TTC549 (cell line): ENCODE measurements around the gene FBF1.
"Not testable (repeated sequence)": the region's sequence is repeated elsewhere in the genome, so short reads cannot be mapped to it uniquely, and the experiment has no call there.

Experiments used
- FAIRE-seq: peaks from 2 replicates; lab custom pipeline; 2012; peaks lifted over from hg19 to GRCh38; lab: Jason Lieb, UNC

The FBF1 gene

GRCh38 chr17:75875182-75875939 is 65.5 kb downstream of the FBF1 start:
- no peak for FAIRE-seq

GRCh38 chr17:75874323-75875181 is 66.3 kb downstream of the FBF1 start:
- no peak for FAIRE-seq

GRCh38 chr17:75873587-75874322 is 67.1 kb downstream of the FBF1 start:
- no peak for FAIRE-seq

GRCh38 chr17:75872434-75873351 is 68.1 kb downstream of the FBF1 start:
- FAIRE-seq, result no peak

GRCh38 chr17:75870228-75870627 is 70.6 kb downstream of the FBF1 start:
- not testable (repeated sequence) for FAIRE-seq

- no peak for FAIRE-seq
Measured at GRCh38 chr17:75869282-75870141, 71.3 kb downstream of the FBF1 start.

GRCh38 chr17:75868730-75869281 is 72.0 kb downstream of the FBF1 start:
- FAIRE-seq, result not testable (repeated sequence)

GRCh38 chr17:75865404-75866188 is 75.2 kb downstream of the FBF1 start:
- FAIRE-seq, result not testable (repeated sequence)

GRCh38 chr17:75864887-75865286 is 76.0 kb downstream of the FBF1 start:
- FAIRE-seq, result not testable (repeated sequence)

GRCh38 chr17:75864448-75864871 is 76.4 kb downstream of the FBF1 start:
- no peak for FAIRE-seq

GRCh38 chr17:75861927-75862317 is 78.9 kb downstream of the FBF1 start:
- FAIRE-seq, result no peak
